ENCODE results near the gene CRYBG1. TPM values are rescaled to one million over a fixed set of nuclear protein-coding genes. Genes with fewer than 3 reads are reported as not detected.

Gene CRYBG1
- total and polyA plus RNA-seq, 3 donors from 2014 or later, result 4.8 to 16.5 (median 7.8) TPM

DNA sequence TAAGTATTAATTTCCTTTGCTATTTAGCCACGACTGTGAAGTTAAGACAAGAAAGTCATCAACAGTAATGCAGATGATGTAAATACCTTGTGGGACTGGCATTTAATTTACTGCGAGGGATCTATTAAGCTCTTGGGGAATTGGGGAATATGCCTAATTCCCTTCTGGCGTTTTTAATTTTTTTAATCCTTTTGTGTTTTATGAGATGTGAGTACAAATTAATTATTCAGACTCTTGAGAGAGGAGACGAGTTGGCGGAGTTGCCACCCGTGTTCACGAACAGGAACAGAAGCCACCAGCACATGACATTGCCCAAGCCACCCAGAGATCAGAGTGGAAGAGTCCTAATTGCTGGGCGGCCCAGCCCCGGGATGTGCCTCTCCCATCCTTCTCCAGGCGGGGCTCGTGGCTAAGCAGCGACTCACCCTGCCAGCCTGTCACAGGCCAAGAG lies 533 bp upstream of the CRYBG1 start:
- H3K4me1 ChIP-seq, result no peaks in the 10 kb centered on the region
- TF ChIP-seq CTCF (IDR thresholded peaks at IDR 0.05), result no peak
- no peaks in the 10 kb centered on the region for H3K9me3 ChIP-seq
- peak overlapping the region; percentile 43 to 47 for H3K4me3 ChIP-seq
- intact Hi-C loops (cut with DNase I; ENCODE audit: low total_unique reads), result no loop called here
- DNase-seq, result no peak
- H3K27me3 ChIP-seq, result no peaks in the 10 kb centered on the region
- no peak overlapping the region for H3K27ac ChIP-seq
- WGBS, 2 donors, result 20 to 36% methylated on average over 9 to 12 of the region's 12 CpGs
- no peaks in the 10 kb centered on the region for H3K36me3 ChIP-seq (ENCODE audit: low read depth, missing control alignments)

- no peak for TF ChIP-seq POLR2A (IDR thresholded peaks at IDR 0.05)
- TF ChIP-seq CTCF (IDR thresholded peaks at IDR 0.05), result no peak
- Histone ChIP-seq H3K27ac (no peak overlapping the region), H3K36me3 (ENCODE audit: low read depth, missing control alignments) (no peaks in the 10 kb centered on the region), H3K4me1 (no peaks in the 10 kb centered on the region), H3K27me3 (no peaks in the 10 kb centered on the region), H3K9me3 (no peaks in the 10 kb centered on the region), H3K4me3 (peak overlapping the region; percentile 43 to 47)
- WGBS, 2 donors, result 2 to 3% methylated on average over 20 to 31 of the region's 31 CpGs
- no peak for DNase-seq
- intact Hi-C loops (cut with DNase I; ENCODE audit: low total_unique reads), result no loop called here
Measured at GRCh38 chr6:106360989-106361430, 493 bp downstream of the CRYBG1 start.

DNA sequence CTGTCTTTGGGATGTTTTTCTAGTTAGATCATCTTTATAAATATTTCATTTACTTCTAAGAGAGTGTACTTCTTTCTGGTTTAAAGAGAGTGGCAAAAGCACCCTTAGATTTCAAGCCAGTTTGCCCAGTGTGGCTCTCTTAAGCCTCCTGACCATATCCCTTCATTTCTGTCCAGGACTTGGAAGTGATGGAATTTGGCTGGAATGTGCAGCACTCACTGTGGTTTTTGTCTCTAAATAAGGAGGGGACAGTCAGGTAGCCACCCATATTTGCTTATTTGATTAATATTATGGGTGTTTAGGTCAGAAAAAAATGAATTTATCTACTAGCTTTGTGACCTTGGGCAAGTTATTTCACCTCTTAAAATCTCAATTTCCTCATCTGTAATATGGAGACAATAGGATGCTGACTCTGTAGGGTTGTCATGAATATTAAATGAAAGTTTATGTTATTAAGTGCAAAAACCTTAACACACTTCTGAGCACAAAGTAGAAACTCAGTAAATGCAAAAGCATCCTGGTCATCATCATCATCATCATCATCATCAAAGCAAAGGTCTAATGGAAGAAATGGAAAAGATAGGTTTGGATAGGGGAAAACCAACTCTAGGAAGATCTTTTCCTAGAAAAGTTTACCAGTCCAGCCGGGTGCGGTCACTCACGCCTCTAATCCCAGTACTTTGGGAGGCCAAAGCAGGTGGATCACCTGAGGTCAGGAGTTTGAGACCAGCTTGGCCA lies 3.1 kb downstream of the CRYBG1 start:
- TF ChIP-seq POLR2A (IDR thresholded peaks at IDR 0.05), result no peak
- TF ChIP-seq CTCF (IDR thresholded peaks at IDR 0.05), result no peak
- intact Hi-C loops (cut with DNase I; ENCODE audit: low total_unique reads), result no loop called here
- H3K9me3 ChIP-seq, result no peaks in the 10 kb centered on the region
- H3K27ac ChIP-seq, result no peak overlapping the region
- no peaks in the 10 kb centered on the region for H3K27me3 ChIP-seq
- no peak for DNase-seq
- WGBS, 2 donors, result 81 to 92% methylated on average over 3 of the region's 3 CpGs
- H3K36me3 ChIP-seq (ENCODE audit: low read depth, missing control alignments), result no peaks in the 10 kb centered on the region
- no peak overlapping the region for H3K4me3 ChIP-seq
- H3K4me1 ChIP-seq, result no peaks in the 10 kb centered on the region

- TF ChIP-seq CTCF (IDR thresholded peaks at IDR 0.05), result no peak
- TF ChIP-seq POLR2A (IDR thresholded peaks at IDR 0.05), result no peak
- Histone ChIP-seq H3K4me3 (no peak overlapping the region), H3K27ac (no peak overlapping the region), H3K4me1 (no peaks in the 10 kb centered on the region), H3K36me3 (ENCODE audit: low read depth, missing control alignments) (no peaks in the 10 kb centered on the region), H3K9me3 (no peaks in the 10 kb centered on the region), H3K27me3 (no peaks in the 10 kb centered on the region)
- no peak for DNase-seq
- WGBS, 2 donors, result 78 to 83% methylated on average over 2 of the region's 2 CpGs
- intact Hi-C loops (cut with DNase I; ENCODE audit: low total_unique reads), result no loop called here
Measured at GRCh38 chr6:106369739-106370138, 9.2 kb downstream of the CRYBG1 start.

DNA sequence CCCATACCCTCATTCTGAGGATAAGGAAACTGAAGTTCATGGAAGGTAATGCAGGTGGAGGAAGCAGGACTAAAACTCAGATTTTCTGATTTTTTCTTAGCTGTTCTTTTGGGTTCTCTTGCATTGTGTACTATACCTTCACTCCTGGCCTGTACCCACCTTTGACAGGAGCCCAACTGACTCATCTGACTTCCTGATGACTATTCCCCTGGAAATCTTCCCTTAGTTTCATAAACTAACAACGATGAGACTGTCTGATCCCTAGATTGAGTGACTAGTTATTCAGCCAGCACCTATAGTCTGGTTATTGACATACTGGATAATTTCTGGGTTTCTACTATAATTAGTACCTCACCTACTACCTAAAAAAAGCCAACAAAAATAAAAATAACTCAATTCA lies 10.1 kb downstream of the CRYBG1 start:
- DNase-seq, result no peak
- intact Hi-C loops (cut with DNase I; ENCODE audit: low total_unique reads), result no loop called here
- no peak overlapping the region for H3K27ac ChIP-seq
- no peaks in the 10 kb centered on the region for H3K4me1 ChIP-seq
- no peaks in the 10 kb centered on the region for H3K36me3 ChIP-seq (ENCODE audit: low read depth, missing control alignments)
- no peak overlapping the region for H3K4me3 ChIP-seq
- H3K27me3 ChIP-seq, result no peaks in the 10 kb centered on the region
- TF ChIP-seq CTCF (IDR thresholded peaks at IDR 0.05) (no peak), POLR2A (IDR thresholded peaks at IDR 0.05) (no peak)
- 73 to 83% methylated on average over 1 of the region's 1 CpG for WGBS, 2 donors
- H3K9me3 ChIP-seq, result no peaks in the 10 kb centered on the region
